NAMALWA (cell line): ENCODE measurements around the gene TRMT2B.
"Not testable (repeated sequence)": the region's sequence is repeated elsewhere in the genome, so short reads cannot be mapped to it uniquely, and the experiment has no call there.

ENCODE experiments used
- DNase-seq: peaks from one replicate; pipeline ENCODE4 v3.0.0-alpha.2; 2015; ENCODE audit warnings: low spot score

Gene TRMT2B

DNA sequence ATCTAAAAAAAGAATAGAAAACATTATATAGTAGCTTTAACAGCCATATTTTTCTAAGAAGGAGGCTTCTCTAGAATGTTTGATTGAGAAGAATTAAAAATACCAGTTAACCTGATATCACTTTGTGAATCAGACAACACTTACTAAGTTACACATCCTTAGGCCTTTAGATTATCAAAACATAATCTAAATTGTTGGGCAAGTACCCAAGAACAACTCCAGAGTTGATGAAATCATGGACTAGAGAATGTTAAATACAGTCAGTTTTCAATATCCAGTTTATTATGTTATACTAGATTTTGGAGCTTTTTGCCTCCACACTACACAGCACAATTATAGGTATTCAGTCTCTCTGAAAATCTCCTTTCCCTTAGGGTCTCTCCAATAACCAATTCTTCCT lies 42.8 kb downstream of the TRMT2B start:
- DNase-seq: no peak

DNA sequence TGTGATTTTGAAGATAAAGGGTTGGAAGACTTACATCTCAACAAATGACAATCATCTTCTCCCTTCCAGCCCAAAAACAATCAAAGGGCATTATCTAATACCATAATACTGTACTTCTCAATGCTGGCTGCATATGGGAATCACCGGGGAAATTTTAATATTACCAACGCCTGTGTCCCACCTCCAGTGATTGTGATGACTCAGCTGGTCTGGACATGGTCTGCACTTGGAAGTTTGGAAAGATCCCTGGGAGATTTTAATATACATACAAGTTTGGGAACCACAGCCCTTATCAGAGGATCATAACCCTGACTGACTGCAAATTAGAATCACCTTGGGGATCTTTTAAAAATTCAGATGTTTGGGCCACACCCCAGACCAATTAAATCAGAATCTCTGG lies 52.5 kb downstream of the TRMT2B start:
- DNase-seq: no peak

GRCh38 chrX:100995469-100995868 lies 56.4 kb downstream of the TRMT2B start:
- no peak for DNase-seq

- no peak for DNase-seq
Observed at GRCh38 chrX:100994352-100995281, 57.3 kb downstream of the TRMT2B start.

DNA sequence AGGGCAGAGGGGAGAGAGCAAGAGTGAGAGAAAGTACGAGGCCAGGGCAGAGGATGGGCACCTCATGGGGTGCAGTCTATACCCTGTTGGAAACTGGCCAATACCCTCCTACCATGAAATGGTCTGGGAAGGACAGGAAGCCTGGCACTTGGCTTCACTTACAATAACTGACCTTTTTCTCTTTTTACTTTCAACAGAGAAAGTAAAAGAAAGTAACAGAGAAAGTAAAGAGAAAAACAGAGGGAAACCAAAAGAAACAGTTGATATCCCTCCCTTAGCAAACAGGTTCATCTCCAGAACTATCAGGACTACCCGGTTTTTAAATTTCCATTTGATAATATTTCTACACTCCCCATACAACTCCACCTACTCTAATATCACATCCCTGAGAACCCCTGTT lies 61.8 kb downstream of the TRMT2B start:
- no peak for DNase-seq

GRCh38 chrX:100984818-100985217 lies 67.1 kb downstream of the TRMT2B start:
- no peak for DNase-seq

GRCh38 chrX:100981498-100981845 lies 70.4 kb downstream of the TRMT2B start:
- not testable (repeated sequence) for DNase-seq

DNA sequence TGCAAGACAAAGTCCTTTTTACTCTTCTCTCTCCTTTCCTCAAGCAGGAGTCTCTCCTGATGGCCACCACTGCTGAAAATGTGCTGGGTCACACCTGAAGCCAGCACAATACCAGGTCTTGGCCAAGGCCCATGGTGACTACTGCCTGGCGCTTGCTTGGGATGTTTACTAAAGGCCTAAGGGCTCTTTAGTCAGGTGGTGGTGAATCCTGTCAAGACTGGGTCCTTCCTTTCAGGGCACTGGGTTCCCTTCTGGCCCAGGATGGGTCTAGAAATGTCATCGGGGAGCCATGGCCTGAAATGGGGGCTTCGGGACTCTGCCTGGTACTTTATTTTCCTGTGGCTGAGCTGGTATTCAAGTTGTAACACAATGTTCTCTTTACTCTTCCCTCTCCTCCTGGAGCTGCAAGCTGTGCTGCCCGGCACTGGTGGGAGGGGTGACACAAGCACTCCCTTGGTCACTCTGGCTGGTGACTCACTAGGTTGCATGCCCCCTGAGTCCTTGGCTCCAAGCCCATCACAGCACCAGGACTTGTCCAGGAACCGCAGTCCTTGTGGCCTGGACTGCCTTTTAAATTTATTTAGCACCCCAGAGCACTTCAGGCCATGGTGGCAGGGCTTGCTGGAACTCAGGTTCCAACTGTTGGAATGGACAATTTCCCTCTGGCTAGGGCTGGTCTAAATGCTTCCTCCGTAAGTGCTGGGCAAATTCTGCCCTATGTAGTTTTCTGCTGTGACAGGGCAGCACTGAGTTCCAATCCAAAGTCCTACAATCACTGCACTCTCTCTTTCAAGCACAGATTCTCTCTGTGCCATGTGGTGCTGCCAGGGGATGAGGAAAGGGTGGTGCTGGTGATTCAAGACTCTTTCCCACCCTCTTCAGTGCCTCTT lies 71.1 kb downstream of the TRMT2B start:
- no peak for DNase-seq

DNA sequence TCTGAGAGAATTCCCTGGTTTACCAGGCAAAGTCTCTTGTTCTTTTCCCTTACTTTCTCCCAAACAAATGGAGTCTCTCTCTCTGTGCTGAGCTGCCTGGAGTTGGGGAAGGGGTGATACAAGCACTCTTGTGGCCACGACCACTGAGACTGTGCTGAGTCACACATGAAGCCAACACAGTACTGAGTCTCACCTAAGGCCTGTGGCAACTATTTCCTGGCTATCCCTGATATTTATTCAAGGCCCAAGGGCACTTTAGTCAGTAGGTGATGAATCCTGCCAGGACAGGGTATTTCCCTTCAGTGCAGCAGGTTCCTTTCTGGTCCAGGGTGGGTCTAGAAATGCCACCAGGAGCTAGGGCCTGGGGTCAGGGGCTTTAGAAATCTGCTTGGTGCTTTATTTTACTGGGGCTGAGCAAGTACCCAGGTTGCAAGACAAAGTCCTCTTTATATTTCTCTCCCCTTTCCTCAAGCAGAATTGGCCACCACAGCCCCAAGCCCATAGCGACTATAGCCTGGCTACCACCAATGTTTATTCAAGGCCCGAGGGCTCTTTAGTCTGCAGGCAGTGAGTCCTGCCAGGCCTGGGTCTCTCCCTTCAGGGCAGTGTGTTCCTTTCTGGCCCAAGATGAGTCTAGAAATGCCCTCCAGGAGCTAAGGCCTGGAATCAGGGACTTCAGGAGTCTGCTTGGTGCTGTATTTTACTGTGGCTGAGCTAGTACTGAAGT lies 71.9 kb downstream of the TRMT2B start:
- no peak for DNase-seq

GRCh38 chrX:100976211-100976610 lies 75.7 kb downstream of the TRMT2B start:
- no peak for DNase-seq

DNA sequence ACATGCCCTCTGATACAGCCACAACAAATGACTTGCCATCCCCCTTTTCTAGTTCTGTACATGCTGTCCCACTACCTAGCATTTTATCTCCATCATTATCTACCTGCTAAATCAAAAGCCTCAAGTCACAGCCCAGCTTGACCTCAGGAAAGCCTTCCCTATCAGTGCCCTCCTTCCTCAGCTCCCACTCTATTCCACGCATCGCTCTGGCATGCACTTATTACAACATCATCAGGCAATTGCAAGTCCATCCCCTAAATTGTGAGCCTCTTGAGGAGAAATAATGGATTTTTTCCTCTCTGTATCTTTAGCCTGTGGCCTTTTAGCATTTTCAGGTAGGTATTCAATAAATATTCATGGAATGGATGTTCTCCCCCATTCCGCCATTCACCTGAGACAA lies 76.7 kb downstream of the TRMT2B start:
- no peak for DNase-seq

DNA sequence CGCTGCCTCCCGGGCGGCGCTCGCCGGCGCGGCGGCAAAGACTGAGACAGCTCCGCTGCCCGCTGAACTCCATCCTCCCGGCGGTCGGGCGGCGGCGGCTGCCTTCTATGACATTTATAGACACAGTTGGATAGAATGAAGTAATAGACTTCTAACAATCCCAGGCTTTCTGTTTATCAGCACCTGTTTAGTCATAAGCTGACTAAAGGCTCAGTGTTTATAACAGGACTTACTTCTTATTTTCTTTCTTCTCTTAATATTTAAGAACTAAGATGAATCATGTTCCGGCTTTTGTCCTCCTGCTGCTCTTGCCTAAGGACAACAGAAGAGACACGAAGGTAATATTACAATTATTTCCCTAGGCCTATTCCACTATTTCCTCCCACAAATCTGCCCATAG lies 78.5 kb downstream of the TRMT2B start:
- DNase-seq: no peak

DNA sequence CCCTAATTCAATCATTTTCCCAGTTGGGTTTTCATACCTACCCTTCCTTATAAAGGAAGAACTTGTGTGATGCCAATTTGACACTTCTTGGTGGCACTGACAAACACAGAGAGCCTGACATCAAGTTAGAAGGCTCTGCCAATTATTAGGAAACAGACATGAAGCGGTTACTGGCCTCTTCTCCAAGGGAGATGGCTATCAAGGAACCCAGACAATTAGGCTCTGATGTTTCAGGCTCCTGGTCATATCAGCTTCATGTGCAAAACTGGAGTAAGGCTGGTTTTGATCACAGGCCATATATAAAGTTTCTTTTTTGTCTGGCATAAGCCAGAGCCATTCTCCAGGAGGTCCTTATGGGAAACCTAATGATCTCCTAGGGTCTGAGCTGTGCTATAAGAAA lies 82.0 kb downstream of the TRMT2B start:
- no peak for DNase-seq

GRCh38 chrX:100969408-100969807 lies 82.5 kb downstream of the TRMT2B start, which contains the start of gene ARL13A:
ARL13A (plus strand) TSS chrX:100969708; CDS start chrX:100973690, 3,982 bp downstream.
- no peak for DNase-seq

- DNase-seq: no peak
Observed at GRCh38 chrX:100964362-100964761, 87.5 kb downstream of the TRMT2B start.

DNA sequence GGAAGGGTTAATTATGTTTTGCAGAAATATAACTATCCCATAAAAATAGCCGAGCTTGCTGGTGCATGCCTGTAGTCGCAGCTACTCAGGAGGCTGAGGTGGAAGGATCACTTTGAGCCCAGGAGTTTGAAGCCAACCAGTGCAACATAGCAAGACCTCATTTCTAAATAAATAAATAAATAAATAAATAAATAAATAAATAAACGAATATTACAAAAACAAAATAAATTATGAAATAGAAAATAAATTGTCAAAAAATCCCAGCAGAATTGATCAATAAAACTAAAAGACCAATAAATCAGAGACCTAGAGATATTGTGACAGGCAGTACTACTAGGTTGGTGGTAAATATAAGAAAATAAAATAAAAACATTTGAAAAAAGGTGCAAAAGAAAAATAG lies 89.1 kb downstream of the TRMT2B start:
- DNase-seq: no peak
